K562 (cell line): Measurements from ENCODE around the gene AGAP3. TPM values are rescaled to one million over a fixed set of nuclear protein-coding genes. Genes with fewer than 3 reads are reported as not detected.

Experiments used
- DIDO1 ChIP-seq: fragments of 450-650 bp; IDR thresholded peaks from 2 replicates; pipeline ENCODE4 v1.6.1; 2016; ENCODE audit warnings: low read depth, missing biosample characterization, missing genetic modification characterization
- DPF2 ChIP-seq: fragments of 450-650 bp; IDR thresholded peaks from 2 replicates; pipeline ENCODE4 v1.6.1; 2016
- JUND ChIP-seq, 2 experiments: IDR thresholded peaks; 2 replicates in 1 of 2; 3 replicates in 1 of 2; pipeline ENCODE4 v1.6.1; 2011; ENCODE audit warnings: borderline replicate concordance in 2 of 2, low read depth in 2 of 2, low read length in 2 of 2, improper control_type of control experiment in 1 of 2, missing biosample characterization in 1 of 2, missing genetic modification characterization in 1 of 2, missing genetic modification reagents in 1 of 2
- MBD2 ChIP-seq: sonication (generic); IDR thresholded peaks from 2 replicates; pipeline ENCODE4 v1.6.1; 2016; ENCODE audit warnings: low read depth, borderline replicate concordance
- MEIS2 ChIP-seq: fragments of 450-650 bp; IDR thresholded peaks from 2 replicates; pipeline ENCODE4 v1.6.1; 2014; ENCODE audit warnings: mild to moderate bottlenecking; ENCODE audit not compliant: partially characterized antibody
- MTA1 ChIP-seq: fragments of 450-650 bp; IDR thresholded peaks from 2 replicates; pipeline ENCODE4 v1.6.1; 2017; ENCODE audit warnings: borderline replicate concordance
- MTA3 ChIP-seq: fragments of 450-650 bp; formaldehyde crosslinking; IDR thresholded peaks from 2 replicates; pipeline ENCODE4 v1.6.1; 2017; ENCODE audit warnings: mild to moderate bottlenecking, borderline replicate concordance
- MYC ChIP-seq, 2 experiments: fragments of 250-450 bp in 1 of 2; sonication (Bioruptor Pico) in 1 of 2; IDR thresholded peaks; 2 replicates each; pipeline versions ENCODE4 v1.5.1 to v1.6.1; 2012 to 2021; ENCODE audit warnings: low read depth in 2 of 2, borderline replicate concordance in 1 of 2, improper control_type of control experiment in 1 of 2, low read length in 1 of 2, mild to moderate bottlenecking in 1 of 2, moderate library complexity in 1 of 2
- RBM34 ChIP-seq: fragments of 200-400 bp; formaldehyde crosslinking; IDR thresholded peaks from 2 replicates; pipeline ENCODE4 v1.6.1; 2018; ENCODE audit warnings: low read length, borderline replicate concordance; ENCODE audit not compliant: insufficient read depth
- SMAD4 ChIP-seq: fragments of 250-450 bp; sonication (Bioruptor Pico); conservative IDR thresholded peaks from 2 replicates; pipeline ENCODE4 v1.8.0; 2021; ENCODE audit warnings: inconsistent platforms, mild to moderate bottlenecking, moderate library complexity
- ZFPM2 ChIP-seq: fragments of 250-450 bp; sonication (Bioruptor Pico); IDR thresholded peaks from 2 replicates; pipeline ENCODE4 v1.5.1; 2022; ENCODE audit warnings: mild to moderate bottlenecking
- ZNF124 ChIP-seq: sonication (generic); formaldehyde crosslinking; IDR thresholded peaks from 2 replicates; pipeline ENCODE4 v1.8.1; 2022; ENCODE audit warnings: missing genetic modification reagents
- ZNF445 ChIP-seq: fragments of 250-450 bp; sonication (Bioruptor Pico); IDR thresholded peaks from 2 replicates; pipeline ENCODE4 v1.4.0; 2020; ENCODE audit warnings: low read depth, mild to moderate bottlenecking, moderate library complexity
- ZNF644 ChIP-seq: fragments of 200-800 bp; sonication (Bioruptor generic); IDR thresholded peaks from 2 replicates; pipeline ENCODE4 v1.6.1; 2016; ENCODE audit warnings: low read depth, missing genetic modification characterization, missing compliant biosample characterization
- ZNF717 ChIP-seq: fragments of 250-450 bp; sonication (Bioruptor Pico); IDR thresholded peaks from 2 replicates; pipeline ENCODE4 v1.5.0; 2021
- polyA plus RNA-seq, 8 experiments: library from polyadenylated mRNA; depleted of rRNA in 4 of 8; stranded (reverse) in 5 of 8; unstranded in 3 of 8; fragments of >200 nt; fragmentation: Nextera tagmentation in 2 of 8; fragmentation: Illumina TruSeq in 1 of 8; extraction: Ambion mirVana in 2 of 8; extraction: Trizol in 1 of 8; gene quantifications; 2 replicates each; pipeline versions ENCODE4 v1.2.1 to v1.2.3, GENCODE V29; 2011 to 2014; ENCODE audit warnings: inconsistent platforms in 1 of 8, missing spikeins in 1 of 8
- total RNA-seq, 7 experiments: library from RNA; depleted of rRNA in 6 of 7; stranded (reverse); fragments of >200 nt in 6 of 7; fragmentation: Illumina TruSeq in 2 of 7; extraction: Trizol in 2 of 7; gene quantifications; 2 replicates each; pipeline versions ENCODE4 v1.2.1 to v1.2.3, GENCODE V29; 2011 to 2021; ENCODE audit warnings: low replicate concordance in 1 of 7
- TF ChIP-seq, protein P1 (sequence below), 2 experiments: fragments of 450-650 bp; IDR thresholded peaks; 2 replicates each; pipeline ENCODE4 v1.6.1; 2018; ENCODE audit warnings: mild to moderate bottlenecking in 2 of 2, low read depth in 1 of 2; ENCODE audit not compliant: partially characterized antibody in 2 of 2
- TF ChIP-seq, protein P2 (sequence below): fragments of 250-450 bp; sonication (Bioruptor Pico); IDR thresholded peaks from 2 replicates; pipeline ENCODE4 v1.9.0; 2021; ENCODE audit warnings: mild to moderate bottlenecking, inconsistent platforms
- TF ChIP-seq, protein P3 (sequence below): fragments of 450-650 bp; IDR thresholded peaks from 2 replicates; pipeline ENCODE4 v1.6.1; 2018; ENCODE audit not compliant: partially characterized antibody

The AGAP3 gene
- total and polyA plus RNA-seq, 9 of the 15 experiments (the other 6 are each of a cell fraction or from before 2014, with no cell fraction given), result 3.4 to 208 (median 62.2) TPM

DNA sequence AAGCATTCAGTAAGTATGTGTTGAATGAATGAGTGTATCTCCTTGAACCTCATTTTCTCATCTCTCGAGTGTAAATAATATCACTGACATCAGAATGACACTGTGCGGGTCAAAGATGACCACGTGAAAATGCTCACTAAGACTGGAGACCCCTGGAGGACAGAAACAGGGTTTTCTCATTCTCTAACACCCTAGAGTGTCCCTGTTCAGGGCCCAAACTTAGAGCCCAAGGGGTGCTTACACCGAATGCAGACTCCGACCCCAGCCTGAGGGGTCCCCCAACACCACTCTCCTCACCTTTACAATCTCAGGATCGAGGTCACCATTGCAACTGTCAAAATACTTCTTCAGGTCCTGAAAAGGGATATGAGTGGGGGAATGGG lies 30.0 kb upstream of the AGAP3 start (continued):
- TF ChIP-seq JUND (IDR thresholded peaks at IDR 0.05; ENCODE audit: borderline replicate concordance, low read depth, low read length) (0 out of 2 replicates have a peak, but pooled peaks have one; percentile 32), JUND (tag; IDR thresholded peaks at IDR 0.05; ENCODE audit: borderline replicate concordance, low read depth, low read length) (peak; percentile 48; the same call in 1 of the 3 replicates), MYC (IDR thresholded peaks at IDR 0.05; ENCODE audit: low read depth, low read length) (peak; percentile 93), MYC (CRISPR knock-in tag; IDR thresholded peaks at IDR 0.05; ENCODE audit: borderline replicate concordance, low read depth) (0 out of 2 replicates have a peak, but pooled peaks have one; percentile 20), MBD2 (peak; percentile 39; the same call in 1 of the 2 replicates), SMAD4 (CRISPR knock-in tag) (0 out of 2 replicates have a peak, but pooled peaks have one; percentile 52), MTA3 (peak; percentile 45; the same call in 1 of the 2 replicates), ZFPM2 (CRISPR knock-in tag) (no peak), ZNF717 (CRISPR knock-in tag) (no peak), MEIS2 (peak; percentile 71), MTA1 (0 out of 2 replicates have a peak, but pooled peaks have one; percentile 28), ZNF445 (no peak), DIDO1 (tag) (no peak), RBM34 (no peak), DPF2 (peak; percentile 59), ZNF124 (CRISPR knock-in tag) (no peak), ZNF644 (tag) (no peak)
- TF ChIP-seq, protein P1, sequence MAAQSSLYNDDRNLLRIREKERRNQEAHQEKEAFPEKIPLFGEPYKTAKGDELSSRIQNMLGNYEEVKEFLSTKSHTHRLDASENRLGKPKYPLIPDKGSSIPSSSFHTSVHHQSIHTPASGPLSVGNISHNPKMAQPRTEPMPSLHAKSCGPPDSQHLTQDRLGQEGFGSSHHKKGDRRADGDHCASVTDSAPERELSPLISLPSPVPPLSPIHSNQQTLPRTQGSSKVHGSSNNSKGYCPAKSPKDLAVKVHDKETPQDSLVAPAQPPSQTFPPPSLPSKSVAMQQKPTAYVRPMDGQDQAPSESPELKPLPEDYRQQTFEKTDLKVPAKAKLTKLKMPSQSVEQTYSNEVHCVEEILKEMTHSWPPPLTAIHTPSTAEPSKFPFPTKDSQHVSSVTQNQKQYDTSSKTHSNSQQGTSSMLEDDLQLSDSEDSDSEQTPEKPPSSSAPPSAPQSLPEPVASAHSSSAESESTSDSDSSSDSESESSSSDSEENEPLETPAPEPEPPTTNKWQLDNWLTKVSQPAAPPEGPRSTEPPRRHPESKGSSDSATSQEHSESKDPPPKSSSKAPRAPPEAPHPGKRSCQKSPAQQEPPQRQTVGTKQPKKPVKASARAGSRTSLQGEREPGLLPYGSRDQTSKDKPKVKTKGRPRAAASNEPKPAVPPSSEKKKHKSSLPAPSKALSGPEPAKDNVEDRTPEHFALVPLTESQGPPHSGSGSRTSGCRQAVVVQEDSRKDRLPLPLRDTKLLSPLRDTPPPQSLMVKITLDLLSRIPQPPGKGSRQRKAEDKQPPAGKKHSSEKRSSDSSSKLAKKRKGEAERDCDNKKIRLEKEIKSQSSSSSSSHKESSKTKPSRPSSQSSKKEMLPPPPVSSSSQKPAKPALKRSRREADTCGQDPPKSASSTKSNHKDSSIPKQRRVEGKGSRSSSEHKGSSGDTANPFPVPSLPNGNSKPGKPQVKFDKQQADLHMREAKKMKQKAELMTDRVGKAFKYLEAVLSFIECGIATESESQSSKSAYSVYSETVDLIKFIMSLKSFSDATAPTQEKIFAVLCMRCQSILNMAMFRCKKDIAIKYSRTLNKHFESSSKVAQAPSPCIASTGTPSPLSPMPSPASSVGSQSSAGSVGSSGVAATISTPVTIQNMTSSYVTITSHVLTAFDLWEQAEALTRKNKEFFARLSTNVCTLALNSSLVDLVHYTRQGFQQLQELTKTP (IDR thresholded peaks at IDR 0.05; ENCODE audit: low read depth in 1 of 2, partially characterized antibody in 2 of 2), result peak in 1 of 2 experiments; percentile 57
- TF ChIP-seq, protein P2, sequence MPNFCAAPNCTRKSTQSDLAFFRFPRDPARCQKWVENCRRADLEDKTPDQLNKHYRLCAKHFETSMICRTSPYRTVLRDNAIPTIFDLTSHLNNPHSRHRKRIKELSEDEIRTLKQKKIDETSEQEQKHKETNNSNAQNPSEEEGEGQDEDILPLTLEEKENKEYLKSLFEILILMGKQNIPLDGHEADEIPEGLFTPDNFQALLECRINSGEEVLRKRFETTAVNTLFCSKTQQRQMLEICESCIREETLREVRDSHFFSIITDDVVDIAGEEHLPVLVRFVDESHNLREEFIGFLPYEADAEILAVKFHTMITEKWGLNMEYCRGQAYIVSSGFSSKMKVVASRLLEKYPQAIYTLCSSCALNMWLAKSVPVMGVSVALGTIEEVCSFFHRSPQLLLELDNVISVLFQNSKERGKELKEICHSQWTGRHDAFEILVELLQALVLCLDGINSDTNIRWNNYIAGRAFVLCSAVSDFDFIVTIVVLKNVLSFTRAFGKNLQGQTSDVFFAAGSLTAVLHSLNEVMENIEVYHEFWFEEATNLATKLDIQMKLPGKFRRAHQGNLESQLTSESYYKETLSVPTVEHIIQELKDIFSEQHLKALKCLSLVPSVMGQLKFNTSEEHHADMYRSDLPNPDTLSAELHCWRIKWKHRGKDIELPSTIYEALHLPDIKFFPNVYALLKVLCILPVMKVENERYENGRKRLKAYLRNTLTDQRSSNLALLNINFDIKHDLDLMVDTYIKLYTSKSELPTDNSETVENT, result no peak
- TF ChIP-seq, protein P3, sequence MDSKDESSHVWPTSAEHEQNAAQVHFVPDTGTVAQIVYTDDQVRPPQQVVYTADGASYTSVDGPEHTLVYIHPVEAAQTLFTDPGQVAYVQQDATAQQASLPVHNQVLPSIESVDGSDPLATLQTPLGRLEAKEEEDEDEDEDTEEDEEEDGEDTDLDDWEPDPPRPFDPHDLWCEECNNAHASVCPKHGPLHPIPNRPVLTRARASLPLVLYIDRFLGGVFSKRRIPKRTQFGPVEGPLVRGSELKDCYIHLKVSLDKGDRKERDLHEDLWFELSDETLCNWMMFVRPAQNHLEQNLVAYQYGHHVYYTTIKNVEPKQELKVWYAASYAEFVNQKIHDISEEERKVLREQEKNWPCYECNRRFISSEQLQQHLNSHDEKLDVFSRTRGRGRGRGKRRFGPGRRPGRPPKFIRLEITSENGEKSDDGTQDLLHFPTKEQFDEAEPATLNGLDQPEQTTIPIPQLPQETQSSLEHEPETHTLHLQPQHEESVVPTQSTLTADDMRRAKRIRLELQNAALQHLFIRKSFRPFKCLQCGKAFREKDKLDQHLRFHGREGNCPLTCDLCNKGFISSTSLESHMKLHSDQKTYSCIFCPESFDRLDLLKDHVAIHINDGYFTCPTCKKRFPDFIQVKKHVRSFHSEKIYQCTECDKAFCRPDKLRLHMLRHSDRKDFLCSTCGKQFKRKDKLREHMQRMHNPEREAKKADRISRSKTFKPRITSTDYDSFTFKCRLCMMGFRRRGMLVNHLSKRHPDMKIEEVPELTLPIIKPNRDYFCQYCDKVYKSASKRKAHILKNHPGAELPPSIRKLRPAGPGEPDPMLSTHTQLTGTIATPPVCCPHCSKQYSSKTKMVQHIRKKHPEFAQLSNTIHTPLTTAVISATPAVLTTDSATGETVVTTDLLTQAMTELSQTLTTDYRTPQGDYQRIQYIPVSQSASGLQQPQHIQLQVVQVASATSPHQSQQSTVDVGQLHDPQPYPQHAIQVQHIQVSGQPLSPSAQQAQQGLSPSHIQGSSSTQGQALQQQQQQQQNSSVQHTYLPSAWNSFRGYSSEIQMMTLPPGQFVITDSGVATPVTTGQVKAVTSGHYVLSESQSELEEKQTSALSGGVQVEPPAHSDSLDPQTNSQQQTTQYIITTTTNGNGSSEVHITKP, result peak; percentile 29
